Measurements from ENCODE around the gene HS3ST4. TPM values are rescaled to one million over a fixed set of nuclear protein-coding genes. Genes with fewer than 3 reads are reported as not detected.

Gene HS3ST4
- total and polyA plus RNA-seq, 2 experiments from 2014 or later = 0.44 to 2.1 TPM

- Mint-ChIP-seq H3K27ac (no peak overlapping the region), H3K27me3 (ENCODE audit: insufficient read depth, low read depth, poor library complexity) (peaks cover 2% of the 10 kb centered on the region), H3K4me3 (no peak overlapping the region), H3K4me1 (no peaks in the 10 kb centered on the region), H3K9me3 (peaks cover 69% of the 10 kb centered on the region), H3K36me3 (ENCODE audit: low read depth) (peaks cover 27% of the 10 kb centered on the region)
- Histone ChIP-seq H3K4me3 (no peak overlapping the region), H3K9me2 (ENCODE audit: insufficient read depth) (no peaks in the 10 kb centered on the region), H3K27me3 (ENCODE audit: insufficient read depth) (no peaks in the 10 kb centered on the region), H3K4me1 (ENCODE audit: insufficient read depth) (no peaks in the 10 kb centered on the region), H3F3A (replicated peaks; ENCODE audit: low read depth) (no peaks in the 10 kb centered on the region; the same call in 1 of the 2 replicates), H3K27ac (ENCODE audit: low read depth) (peak overlapping the region; percentile 43; the same call in 1 of the 2 replicates), H3K79me2 (replicated peaks; ENCODE audit: insufficient read depth) (no peaks in the 10 kb centered on the region), H3K36me3 (ENCODE audit: insufficient read depth) (no peaks in the 10 kb centered on the region; the same call in 1 of the 2 replicates), H2AFZ (no peak overlapping the region), H3K4me2 (no peak overlapping the region), H4K20me1 (replicated peaks; ENCODE audit: insufficient read depth) (no peaks in the 10 kb centered on the region)
- DNase-seq (ENCODE audit: low spot score) (no peak), ATAC-seq (no peak)
- TF ChIP-seq NANOG (IDR thresholded peaks at IDR 0.05; ENCODE audit: borderline replicate concordance) = no peak
Observed at GRCh38 chr16:25845901-25846300, 154.1 kb downstream of the HS3ST4 start.

- Histone ChIP-seq H4K20me1 (replicated peaks; ENCODE audit: insufficient read depth) (no peaks in the 10 kb centered on the region), H3K4me2 (peak overlapping the region; percentile 39; the same call in 1 of the 2 replicates), H3K4me1 (ENCODE audit: insufficient read depth) (peaks cover 30% of the 10 kb centered on the region), H3K27ac (ENCODE audit: low read depth) (peak overlapping the region; percentile 88), H3K27me3 (ENCODE audit: insufficient read depth) (no peaks in the 10 kb centered on the region), H3K36me3 (ENCODE audit: insufficient read depth) (no peaks in the 10 kb centered on the region), H2AFZ (no peak overlapping the region), H3K79me2 (replicated peaks; ENCODE audit: insufficient read depth) (no peaks in the 10 kb centered on the region), H3K9me2 (ENCODE audit: insufficient read depth) (no peaks in the 10 kb centered on the region), H3K4me3 (peak overlapping the region; percentile 19; the same call in 1 of the 2 replicates), H3F3A (replicated peaks; ENCODE audit: low read depth) (no peaks in the 10 kb centered on the region)
- Mint-ChIP-seq H3K4me1 (peaks cover 43% of the 10 kb centered on the region), H3K27me3 (ENCODE audit: insufficient read depth, low read depth, poor library complexity) (peaks cover 7% of the 10 kb centered on the region), H3K9me3 (peaks cover 87% of the 10 kb centered on the region), H3K27ac (peak overlapping the region; percentile 74), H3K36me3 (ENCODE audit: low read depth) (peaks cover 13% of the 10 kb centered on the region; the same call in 2 of the 3 replicates), H3K4me3 (no peak overlapping the region)
- DNase-seq (ENCODE audit: low spot score) (no peak), ATAC-seq (no peak)
- TF ChIP-seq EZH2phosphoT487 (IDR thresholded peaks at IDR 0.05; ENCODE audit: unreplicated experiment) (no peak), NANOG (IDR thresholded peaks at IDR 0.05; ENCODE audit: borderline replicate concordance) (no peak), ZNF114 (CRISPR knock-in tag; IDR thresholded peaks at IDR 0.05) (no peak), ZNF331 (CRISPR knock-in tag; IDR thresholded peaks at IDR 0.05; ENCODE audit: low read depth) (no peak), ZNF462 (CRISPR knock-in tag; IDR thresholded peaks at IDR 0.05) (no peak), EZH2 (IDR thresholded peaks at IDR 0.05; ENCODE audit: low read depth, unreplicated experiment) (no peak), JUNB (IDR thresholded peaks at IDR 0.05; ENCODE audit: unreplicated experiment) (no peak), CREB1 (CRISPR knock-in tag; IDR thresholded peaks at IDR 0.05; ENCODE audit: low read depth) (no peak), STAT1 (IDR thresholded peaks at IDR 0.05; ENCODE audit: unreplicated experiment) (no peak)
Observed at GRCh38 chr16:25854141-25854540, 162.4 kb downstream of the HS3ST4 start.
